ENCODE results near the gene MAGI1.

Gene MAGI1

DNA sequence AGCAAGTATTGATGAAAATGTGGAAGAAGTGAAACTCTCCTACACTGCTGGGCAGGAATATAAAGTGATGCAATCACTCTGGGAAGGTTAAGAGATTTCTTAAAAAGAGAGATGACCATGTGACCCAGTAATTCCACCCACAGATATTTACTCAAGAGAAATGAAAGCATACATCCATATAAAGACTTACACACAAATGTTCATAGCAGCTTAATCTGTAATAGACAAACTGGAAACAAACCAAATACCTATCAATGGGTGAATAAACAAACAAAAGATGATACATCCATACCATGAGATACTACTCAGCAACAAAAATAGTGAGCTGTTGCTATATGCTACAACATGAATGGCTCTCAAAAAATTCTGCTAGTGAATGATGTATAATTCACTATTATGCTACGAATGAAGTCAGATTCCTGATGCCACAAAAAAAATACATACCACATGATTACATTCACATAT is 463.3 kb downstream of the MAGI1 start:
- TF ChIP-seq FOXK2 (IDR thresholded peaks at IDR 0.05) (no peak), PKNOX1 (IDR thresholded peaks at IDR 0.05) (no peak), CTBP1 (IDR thresholded peaks at IDR 0.05; ENCODE audit: borderline replicate concordance) (no peak), L3MBTL2 (conservative IDR thresholded peaks at IDR 0.05) (no peak), ELF4 (IDR thresholded peaks at IDR 0.05) (no peak), FOXA1 (IDR thresholded peaks at IDR 0.05) (no peak), LEF1 (IDR thresholded peaks at IDR 0.05; ENCODE audit: borderline replicate concordance) (no peak), SP1 (IDR thresholded peaks at IDR 0.05) (no peak), FOXM1 (IDR thresholded peaks at IDR 0.05; ENCODE audit: borderline replicate concordance) (no peak), HDGF (IDR thresholded peaks at IDR 0.05; ENCODE audit: borderline replicate concordance) (no peak), SUZ12 (IDR thresholded peaks at IDR 0.05) (no peak), BHLHE40 (IDR thresholded peaks at IDR 0.05; ENCODE audit: borderline replicate concordance) (no peak), TARDBP (IDR thresholded peaks at IDR 0.05) (no peak), ARNT (IDR thresholded peaks at IDR 0.05) (no peak), ZNF384 (IDR thresholded peaks at IDR 0.05) (no peak), NFRKB (IDR thresholded peaks at IDR 0.05) (no peak)
- ChIA-PET CTCF (no interaction called here), POLR2A (no interaction called here)
- no peak for DNase-seq (ENCODE audit: extremely low spot score)

DNA sequence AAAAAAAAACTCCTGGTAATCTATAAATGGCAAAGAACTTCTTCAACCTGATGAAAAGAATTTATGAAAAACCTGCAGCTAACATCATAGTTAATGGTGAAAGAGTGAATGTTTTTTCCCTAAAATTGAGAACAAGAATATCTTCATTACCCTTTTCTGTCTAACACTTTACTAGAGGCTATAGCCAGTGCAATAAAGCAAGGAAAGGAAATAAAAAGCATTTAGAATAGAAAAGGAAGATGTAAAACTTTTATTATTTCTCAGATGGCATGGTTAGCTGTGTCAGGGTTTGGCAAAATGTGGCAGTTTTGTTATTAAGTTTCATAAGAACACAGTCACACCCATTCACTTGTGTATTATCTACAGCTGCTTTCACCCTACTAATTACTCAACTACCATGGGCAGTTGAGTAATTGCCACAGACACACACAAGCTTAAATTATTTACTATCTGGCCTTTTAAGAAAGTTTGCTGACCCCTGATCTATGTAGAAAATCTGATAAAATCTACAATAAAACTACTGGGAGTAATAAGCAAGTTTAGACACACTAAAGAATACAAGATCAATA is 465.1 kb downstream of the MAGI1 start:
- POLR2A ChIA-PET, result no interaction called here
- DNase-seq (ENCODE audit: extremely low spot score), result no peak
- TF ChIP-seq L3MBTL2 (conservative IDR thresholded peaks at IDR 0.05) (no peak), ZNF384 (IDR thresholded peaks at IDR 0.05) (no peak), FOXM1 (IDR thresholded peaks at IDR 0.05; ENCODE audit: borderline replicate concordance) (no peak), SP1 (IDR thresholded peaks at IDR 0.05) (no peak), NFRKB (IDR thresholded peaks at IDR 0.05) (no peak), FOXA1 (IDR thresholded peaks at IDR 0.05) (no peak), FOXK2 (IDR thresholded peaks at IDR 0.05) (no peak), CTBP1 (IDR thresholded peaks at IDR 0.05; ENCODE audit: borderline replicate concordance) (no peak), HDGF (IDR thresholded peaks at IDR 0.05; ENCODE audit: borderline replicate concordance) (no peak), ELF4 (IDR thresholded peaks at IDR 0.05) (no peak), ARNT (IDR thresholded peaks at IDR 0.05) (no peak), PKNOX1 (IDR thresholded peaks at IDR 0.05) (no peak)
- CTCF ChIA-PET, result no interaction called here

DNA sequence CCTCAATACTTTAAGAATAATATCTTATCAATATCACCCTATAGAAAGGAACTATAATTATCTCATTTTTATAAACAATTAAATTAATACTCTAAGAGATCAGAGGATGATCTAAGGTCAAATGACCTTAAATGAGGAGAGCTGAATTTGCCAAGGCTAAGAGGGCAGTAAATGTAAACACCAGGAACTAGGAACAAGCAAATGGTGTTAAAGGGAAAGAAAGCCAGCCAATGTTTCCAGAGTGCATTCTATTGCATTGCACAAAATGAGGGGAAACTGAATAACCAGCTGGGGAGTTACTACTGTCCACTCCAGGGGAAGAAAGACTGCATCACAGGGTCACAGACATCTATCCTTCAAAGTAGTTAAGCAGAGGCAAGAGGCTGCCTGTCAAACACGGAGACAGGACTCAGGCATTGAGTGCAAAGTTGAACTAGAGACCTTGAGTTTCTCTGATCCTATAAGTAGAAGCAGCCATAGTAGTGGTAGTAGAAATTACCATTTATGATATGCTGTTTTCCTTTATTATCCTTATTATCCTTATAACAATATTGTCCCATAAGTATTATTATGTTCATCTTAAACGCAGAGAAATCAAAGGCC is 466.4 kb downstream of the MAGI1 start:
- ChIA-PET POLR2A (no interaction called here), CTCF (no interaction called here)
- no peak for DNase-seq (ENCODE audit: extremely low spot score)
- TF ChIP-seq BHLHE40 (IDR thresholded peaks at IDR 0.05; ENCODE audit: borderline replicate concordance) (no peak), L3MBTL2 (conservative IDR thresholded peaks at IDR 0.05) (no peak), SUZ12 (IDR thresholded peaks at IDR 0.05) (no peak), FOXA1 (IDR thresholded peaks at IDR 0.05) (no peak), TARDBP (IDR thresholded peaks at IDR 0.05) (no peak), ZNF384 (IDR thresholded peaks at IDR 0.05) (no peak), PKNOX1 (IDR thresholded peaks at IDR 0.05) (no peak)

- CTCF ChIA-PET, result interaction anchor here (0.6 to 1.4 kb wide), 7 partner anchors 9 to 53 kb away, joined by 3 to 7 read pairs (median 4); no protein-coding TSS in a partner anchor
- DNase-seq (ENCODE audit: extremely low spot score), result no peak
- TF ChIP-seq BHLHE40 (IDR thresholded peaks at IDR 0.05; ENCODE audit: borderline replicate concordance) (no peak), NFRKB (IDR thresholded peaks at IDR 0.05) (no peak), ARNT (IDR thresholded peaks at IDR 0.05) (no peak), FOXA1 (IDR thresholded peaks at IDR 0.05) (no peak), SUZ12 (IDR thresholded peaks at IDR 0.05) (no peak), LEF1 (IDR thresholded peaks at IDR 0.05; ENCODE audit: borderline replicate concordance) (no peak)
- POLR2A ChIA-PET, result no interaction called here
Observed at GRCh38 chr3:65569845-65570405, 468.8 kb downstream of the MAGI1 start.

DNA sequence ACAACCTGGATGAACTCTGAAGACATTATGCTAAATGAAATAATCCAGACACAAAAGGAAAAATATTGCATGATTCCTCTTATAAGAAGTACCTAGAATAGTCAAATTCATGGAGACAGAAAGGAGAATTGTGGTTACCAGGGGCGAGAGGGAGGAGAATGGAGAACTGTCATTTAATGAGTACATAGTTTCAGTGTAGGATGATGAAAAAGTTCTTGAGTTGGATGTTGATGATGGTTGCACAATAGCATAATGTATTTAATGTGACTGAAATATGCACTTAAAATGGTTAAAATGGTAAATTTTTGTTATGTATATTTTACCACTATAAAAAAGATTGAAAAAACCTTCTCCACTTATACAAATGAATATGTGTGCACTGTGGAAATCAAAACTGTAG is 469.6 kb downstream of the MAGI1 start:
- POLR2A ChIA-PET, result no interaction called here
- CTCF ChIA-PET, result no interaction called here
- DNase-seq (ENCODE audit: extremely low spot score), result no peak
- no peak for TF ChIP-seq FOXK2 (IDR thresholded peaks at IDR 0.05)
- no peak for TF ChIP-seq SUZ12 (IDR thresholded peaks at IDR 0.05)
- no peak for TF ChIP-seq FOXA1 (IDR thresholded peaks at IDR 0.05)
- TF ChIP-seq HDGF (IDR thresholded peaks at IDR 0.05; ENCODE audit: borderline replicate concordance), result no peak
- no peak for TF ChIP-seq NFRKB (IDR thresholded peaks at IDR 0.05)
- TF ChIP-seq ZNF384 (IDR thresholded peaks at IDR 0.05), result no peak
- TF ChIP-seq SP1 (IDR thresholded peaks at IDR 0.05), result no peak
- TF ChIP-seq L3MBTL2 (conservative IDR thresholded peaks at IDR 0.05), result no peak
- no peak for TF ChIP-seq PKNOX1 (IDR thresholded peaks at IDR 0.05)
- TF ChIP-seq BHLHE40 (IDR thresholded peaks at IDR 0.05; ENCODE audit: borderline replicate concordance), result no peak
- TF ChIP-seq FOXM1 (IDR thresholded peaks at IDR 0.05; ENCODE audit: borderline replicate concordance), result no peak
- no peak for TF ChIP-seq CTBP1 (IDR thresholded peaks at IDR 0.05; ENCODE audit: borderline replicate concordance)

Measured in HEK293T (cell line).